Endothelial cell of umbilical vein (primary cell): ENCODE measurements around the gene LAMC2. TPM values are rescaled to one million over a fixed set of nuclear protein-coding genes. Genes with fewer than 3 reads are reported as not detected.

Source experiments
- BruUV-seq: library from RNA; stranded (reverse); fragments of 400-500 nt; replicated peaks from 2 replicates; lab custom pipeline; 2021; lab: Mats Ljungman, UMichigan
- CTCF ChIA-PET: fragments of 300-600, 350-600 bp; sonication (Branson Sonifier 250); formaldehyde crosslinking; loops from one replicate; lab custom pipeline; 2021; ENCODE audit warnings: antibody characterized with exemption, inconsistent platforms; lab: Charles Lee
- POLR2A ChIA-PET: fragments of 300-600, 350-600 bp; sonication (Branson Sonifier 250); formaldehyde crosslinking; loops from one replicate; lab custom pipeline; 2021; ENCODE audit warnings: antibody characterized with exemption, inconsistent platforms; lab: Charles Lee
- DNase-seq: peaks from one replicate; pipeline ENCODE4 v3.0.0-alpha.2; 2011; ENCODE audit warnings: low read depth, low spot score
- FAIRE-seq: peaks from 2 replicates; lab custom pipeline; 2011; peaks lifted over from hg19 to GRCh38; lab: Jason Lieb, UNC
- H2AFZ ChIP-seq: 2 replicates; pipeline ENCODE4 v1.6.0; 2012; ENCODE audit warnings: low read depth, low read length, control low read depth, inconsistent platforms
- H3K27ac ChIP-seq: 2 replicates; pipeline ENCODE4 v1.5.1; 2011; ENCODE audit warnings: low read depth, mild to moderate bottlenecking, control low read depth, low read length, moderate library complexity; ENCODE audit not compliant: insufficient read depth
- H3K27me3 ChIP-seq, 2 experiments: 2 replicates each; pipeline versions ENCODE4 v1.6.0 to v1.6.1; 2011; ENCODE audit warnings: low read length in 2 of 2, mixed read lengths in 1 of 2; ENCODE audit not compliant: control insufficient read depth in 2 of 2, insufficient read depth in 2 of 2
- H3K36me3 ChIP-seq, 2 experiments: 2 replicates in 1 of 2; 3 replicates in 1 of 2; pipeline ENCODE4 v1.5.1; 2011; ENCODE audit warnings: low read length in 2 of 2, mild to moderate bottlenecking in 1 of 2, moderate library complexity in 1 of 2; ENCODE audit not compliant: control insufficient read depth in 2 of 2, insufficient read depth in 2 of 2; ENCODE audit errors: extremely low read depth in 1 of 2
- H3K4me1 ChIP-seq: 3 replicates; pipeline ENCODE4 v1.5.1; 2011; ENCODE audit warnings: mild to moderate bottlenecking, low read length; ENCODE audit not compliant: control insufficient read depth, insufficient read depth; ENCODE audit errors: extremely low read depth
- H3K4me2 ChIP-seq: 2 replicates; pipeline ENCODE4 v1.6.1; 2011; ENCODE audit warnings: low read length, control low read depth, mixed read lengths; ENCODE audit not compliant: insufficient read depth
- H3K4me3 ChIP-seq, 3 experiments: fragments of 200-600 bp in 1 of 3; sonication (generic), shearing (Covaris generic) in 1 of 3; replicated peaks in 1 of 3; 2 replicates each; pipeline ENCODE4 v1.5.1; 2011 to 2016; ENCODE audit warnings: control low read depth in 3 of 3, low read length in 3 of 3, mild to moderate bottlenecking in 2 of 3, inconsistent platforms in 1 of 3, low read depth in 1 of 3, moderate library complexity in 1 of 3; ENCODE audit not compliant: insufficient read depth in 1 of 3
- H3K79me2 ChIP-seq: 2 replicates; pipeline ENCODE4 v1.6.0; 2012; ENCODE audit warnings: low read length, inconsistent platforms; ENCODE audit not compliant: control insufficient read depth, insufficient read depth
- H3K9ac ChIP-seq: replicated peaks from 2 replicates; pipeline ENCODE3; 2011; ENCODE audit warnings: low read length, control low read depth; ENCODE audit not compliant: insufficient read depth; ENCODE audit errors: extremely low read depth
- H3K9me1 ChIP-seq: replicated peaks from 3 replicates; pipeline ENCODE4 v1.6.0; 2011; ENCODE audit warnings: mild to moderate bottlenecking, low read length; ENCODE audit not compliant: control insufficient read depth, insufficient read depth; ENCODE audit errors: extremely low read depth
- H3K9me3 ChIP-seq: replicated peaks from 2 replicates; pipeline ENCODE4 v1.5.1; 2012; ENCODE audit warnings: low read length, inconsistent platforms; ENCODE audit not compliant: control insufficient read depth, insufficient read depth
- H4K20me1 ChIP-seq: replicated peaks from 2 replicates; pipeline ENCODE3; 2011; ENCODE audit warnings: mild to moderate bottlenecking, low read length; ENCODE audit not compliant: control insufficient read depth, insufficient read depth; ENCODE audit errors: extremely low read depth
- EZH2 ChIP-seq: IDR thresholded peaks from 2 replicates; pipeline ENCODE4 v1.6.1; 2012; ENCODE audit warnings: borderline replicate concordance, low read depth, mild to moderate bottlenecking, moderate library complexity, low read length, inconsistent platforms; ENCODE audit not compliant: severe bottlenecking
- FOS ChIP-seq: IDR thresholded peaks from 2 replicates; pipeline ENCODE4 v1.6.1; 2011; ENCODE audit warnings: mild to moderate bottlenecking, low read length, moderate library complexity, borderline replicate concordance; ENCODE audit not compliant: insufficient read depth
- GATA2 ChIP-seq: IDR thresholded peaks from 2 replicates; pipeline ENCODE4 v1.7.0; 2011; ENCODE audit warnings: low read depth, mild to moderate bottlenecking, moderate library complexity, mixed read lengths, low read length; ENCODE audit not compliant: insufficient read length, insufficient read depth
- JUN ChIP-seq: IDR thresholded peaks from 2 replicates; pipeline ENCODE4 v1.6.1; 2011; ENCODE audit warnings: borderline replicate concordance, low read depth; ENCODE audit not compliant: insufficient read length, insufficient read depth
- MAX ChIP-seq: IDR thresholded peaks from 2 replicates; pipeline ENCODE4 v1.6.1; 2011; ENCODE audit not compliant: insufficient read depth, insufficient read length
- MYC ChIP-seq: IDR thresholded peaks from one replicate; pipeline ENCODE4 v1.6.1; 2011; ENCODE audit warnings: mild to moderate bottlenecking, low read depth, low read length
- POLR2A ChIP-seq: IDR thresholded peaks from 2 replicates; pipeline ENCODE4 v1.6.1; 2012; ENCODE audit warnings: low read depth, mild to moderate bottlenecking, control low read depth, low read length
- POLR2AphosphoS5 ChIP-seq: IDR thresholded peaks from 2 replicates; pipeline ENCODE4 v1.6.1; 2012; ENCODE audit warnings: low read depth, mild to moderate bottlenecking, control low read depth, low read length, moderate library complexity; ENCODE audit not compliant: insufficient read depth
- dilution Hi-C: fragments of 300-500 bp; cut with MboI; formaldehyde crosslinking; loops from one replicate; pipeline ENCODE4 v1.15.0; 2019; ENCODE audit warnings: low sequenced_read_pairs; ENCODE audit not compliant: extremely low pct_ligation_motif_present
- intact Hi-C: fragments of 100-400 bp; cut with micrococcal nuclease; formaldehyde crosslinking; loops from one replicate; pipeline ENCODE4 v1.10.0; 2022
- polyA plus RNA-seq, 4 experiments: library from polyadenylated mRNA; depleted of rRNA in 3 of 4; stranded (reverse) in 3 of 4; unstranded in 1 of 4; fragments of >200 nt; gene quantifications; 2 replicates each; pipeline versions ENCODE4 v1.2.1 to v1.2.3, GENCODE V29; 2011 to 2012; ENCODE audit warnings: missing spikeins in 1 of 4
- total RNA-seq: library from RNA; stranded (reverse); gene quantifications from 2 replicates; pipeline ENCODE4 v1.2.3, GENCODE V29; 2021
- TF ChIP-seq, protein P1 (sequence below), 2 donors: IDR thresholded peaks; 1 replicate in 1 of 2; 2 replicates in 1 of 2; pipeline ENCODE4 v1.5.1; 2011; ENCODE audit warnings: low read length in 2 of 2, mild to moderate bottlenecking in 2 of 2, moderate library complexity in 2 of 2, control low read depth in 1 of 2, inconsistent platforms in 1 of 2, low read depth in 1 of 2; ENCODE audit not compliant: insufficient read depth in 1 of 2; ENCODE audit errors: extremely low read depth in 1 of 2

The LAMC2 gene
- total and polyA plus RNA-seq, 2 donors (not counting 3 experiments of a cell fraction or from before 2014, with no cell fraction given) = 0.23 to 0.82 TPM

- no peak overlapping the region for H3K4me3 ChIP-seq
- TF ChIP-seq JUN = no peak
- no peak overlapping the region for H3K27ac ChIP-seq
- POLR2A ChIA-PET = no interaction called here
- no peak for FAIRE-seq
- BruUV-seq = no TSS peak
- no peaks in the 10 kb centered on the region for H3K79me2 ChIP-seq
- intact Hi-C loops (no loop called here), dilution Hi-C loops (no loop called here)
- no peaks in the 10 kb centered on the region for H4K20me1 ChIP-seq
- no peaks in the 10 kb centered on the region for H3K9me3 ChIP-seq
- DNase-seq = no peak
- no peak overlapping the region for H3K9ac ChIP-seq
- H3K36me3 ChIP-seq = no peaks in the 10 kb centered on the region
- H2AFZ ChIP-seq = no peak overlapping the region
- no peaks in the 10 kb centered on the region for H3K9me1 ChIP-seq
- CTCF ChIA-PET = no interaction called here
- H3K4me1 ChIP-seq = no peaks in the 10 kb centered on the region
- H3K4me2 ChIP-seq = no peak overlapping the region
- no peaks in the 10 kb centered on the region for H3K27me3 ChIP-seq
Measured at GRCh38 chr1:183155939-183156338, 30.1 kb upstream of the LAMC2 start.

DNA sequence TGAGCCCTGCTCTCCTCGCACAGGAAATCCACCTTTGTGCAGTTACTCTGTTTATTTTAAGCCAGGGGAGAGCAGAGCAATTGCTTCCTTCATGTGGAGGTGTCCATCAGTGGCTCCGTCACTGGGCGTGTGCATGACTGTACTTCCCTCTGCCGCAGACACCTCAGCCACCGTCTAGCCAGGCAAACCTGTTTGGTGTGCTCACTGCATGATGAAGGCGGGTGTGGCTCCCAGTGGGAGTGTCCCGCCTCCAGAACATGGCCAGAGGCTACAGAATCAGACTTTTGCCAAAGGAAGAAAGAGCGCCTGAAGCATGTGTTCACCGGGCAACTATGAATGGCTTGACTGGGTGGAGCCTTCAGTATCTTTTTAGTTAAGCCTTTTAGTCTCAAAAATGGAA lies 26.1 kb upstream of the LAMC2 start:
- BruUV-seq = no TSS peak
- CTCF ChIA-PET = no interaction called here
- Histone ChIP-seq H3K4me3 (no peak overlapping the region), H3K9me1 (no peaks in the 10 kb centered on the region), H3K9me3 (no peaks in the 10 kb centered on the region), H3K4me2 (no peak overlapping the region), H4K20me1 (no peaks in the 10 kb centered on the region), H3K4me1 (peaks cover 23% of the 10 kb centered on the region), H2AFZ (no peak overlapping the region), H3K9ac (no peak overlapping the region), H3K36me3 (no peaks in the 10 kb centered on the region), H3K79me2 (no peaks in the 10 kb centered on the region), H3K27ac (no peak overlapping the region), H3K27me3 (no peaks in the 10 kb centered on the region)
- FAIRE-seq (no peak), DNase-seq (no peak)
- intact Hi-C loops (no loop called here), dilution Hi-C loops (no loop called here)
- TF ChIP-seq, protein P1, sequence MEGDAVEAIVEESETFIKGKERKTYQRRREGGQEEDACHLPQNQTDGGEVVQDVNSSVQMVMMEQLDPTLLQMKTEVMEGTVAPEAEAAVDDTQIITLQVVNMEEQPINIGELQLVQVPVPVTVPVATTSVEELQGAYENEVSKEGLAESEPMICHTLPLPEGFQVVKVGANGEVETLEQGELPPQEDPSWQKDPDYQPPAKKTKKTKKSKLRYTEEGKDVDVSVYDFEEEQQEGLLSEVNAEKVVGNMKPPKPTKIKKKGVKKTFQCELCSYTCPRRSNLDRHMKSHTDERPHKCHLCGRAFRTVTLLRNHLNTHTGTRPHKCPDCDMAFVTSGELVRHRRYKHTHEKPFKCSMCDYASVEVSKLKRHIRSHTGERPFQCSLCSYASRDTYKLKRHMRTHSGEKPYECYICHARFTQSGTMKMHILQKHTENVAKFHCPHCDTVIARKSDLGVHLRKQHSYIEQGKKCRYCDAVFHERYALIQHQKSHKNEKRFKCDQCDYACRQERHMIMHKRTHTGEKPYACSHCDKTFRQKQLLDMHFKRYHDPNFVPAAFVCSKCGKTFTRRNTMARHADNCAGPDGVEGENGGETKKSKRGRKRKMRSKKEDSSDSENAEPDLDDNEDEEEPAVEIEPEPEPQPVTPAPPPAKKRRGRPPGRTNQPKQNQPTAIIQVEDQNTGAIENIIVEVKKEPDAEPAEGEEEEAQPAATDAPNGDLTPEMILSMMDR (IDR thresholded peaks at IDR 0.05; ENCODE audit: extremely low read depth in 1 of 2, insufficient read depth in 1 of 2, low read depth in 1 of 2, low read length in 2 of 2) = no peak
- TF ChIP-seq GATA2 = no peak
- no peak for TF ChIP-seq POLR2AphosphoS5
- TF ChIP-seq MYC = no peak
- no peak for TF ChIP-seq POLR2A
- no peak for TF ChIP-seq FOS
- TF ChIP-seq JUN = no peak
- no peak for TF ChIP-seq EZH2
- no peak for TF ChIP-seq MAX
- POLR2A ChIA-PET = no interaction called here
